ENCODE data around the gene ANKHD1. TPM values are rescaled to one million over a fixed set of nuclear protein-coding genes. Genes with fewer than 3 reads are reported as not detected.
"Not testable (repeated sequence)": the region's sequence is repeated elsewhere in the genome, so short reads cannot be mapped to it uniquely, and the experiment has no call there.

ANKHD1 gene
- total and polyA plus RNA-seq, 8 donors = 104 to 148 (median 136) TPM

DNA sequence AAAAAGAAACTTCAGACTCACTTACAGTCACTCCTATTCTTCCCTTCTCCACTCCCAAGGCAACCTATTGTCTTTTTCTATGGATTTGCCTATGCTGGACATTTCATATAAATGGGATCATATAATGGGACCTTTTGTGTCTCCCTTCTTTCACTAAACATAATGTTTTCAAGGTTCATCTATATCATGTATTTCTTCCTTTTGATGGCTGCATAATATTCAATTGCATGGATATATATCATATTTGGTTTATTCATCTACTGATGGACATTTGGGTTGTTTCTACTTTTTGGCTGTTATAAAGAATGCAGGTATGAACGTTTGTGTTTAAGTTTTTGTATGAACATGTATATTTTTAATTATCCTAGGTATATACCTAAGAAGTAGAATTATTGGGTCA is 30.6 kb downstream of the ANKHD1 start:
- Histone ChIP-seq H3K36me3 (peaks cover 0 to 20% of the 10 kb centered on the region in 2 donors), H3K27ac (no peak overlapping the region), H3K4me3 (no peak overlapping the region), H3K4me1 (no peaks in the 10 kb centered on the region), H3K9me3 (no peaks in the 10 kb centered on the region), H3K27me3 (no peaks in the 10 kb centered on the region)
- no peak for ATAC-seq
- no peak for DNase-seq
- intact Hi-C loops (cut with DNase I) = no loop called here
- TF ChIP-seq, protein P1, sequence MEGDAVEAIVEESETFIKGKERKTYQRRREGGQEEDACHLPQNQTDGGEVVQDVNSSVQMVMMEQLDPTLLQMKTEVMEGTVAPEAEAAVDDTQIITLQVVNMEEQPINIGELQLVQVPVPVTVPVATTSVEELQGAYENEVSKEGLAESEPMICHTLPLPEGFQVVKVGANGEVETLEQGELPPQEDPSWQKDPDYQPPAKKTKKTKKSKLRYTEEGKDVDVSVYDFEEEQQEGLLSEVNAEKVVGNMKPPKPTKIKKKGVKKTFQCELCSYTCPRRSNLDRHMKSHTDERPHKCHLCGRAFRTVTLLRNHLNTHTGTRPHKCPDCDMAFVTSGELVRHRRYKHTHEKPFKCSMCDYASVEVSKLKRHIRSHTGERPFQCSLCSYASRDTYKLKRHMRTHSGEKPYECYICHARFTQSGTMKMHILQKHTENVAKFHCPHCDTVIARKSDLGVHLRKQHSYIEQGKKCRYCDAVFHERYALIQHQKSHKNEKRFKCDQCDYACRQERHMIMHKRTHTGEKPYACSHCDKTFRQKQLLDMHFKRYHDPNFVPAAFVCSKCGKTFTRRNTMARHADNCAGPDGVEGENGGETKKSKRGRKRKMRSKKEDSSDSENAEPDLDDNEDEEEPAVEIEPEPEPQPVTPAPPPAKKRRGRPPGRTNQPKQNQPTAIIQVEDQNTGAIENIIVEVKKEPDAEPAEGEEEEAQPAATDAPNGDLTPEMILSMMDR (IDR thresholded peaks at IDR 0.05) = no peak

DNA sequence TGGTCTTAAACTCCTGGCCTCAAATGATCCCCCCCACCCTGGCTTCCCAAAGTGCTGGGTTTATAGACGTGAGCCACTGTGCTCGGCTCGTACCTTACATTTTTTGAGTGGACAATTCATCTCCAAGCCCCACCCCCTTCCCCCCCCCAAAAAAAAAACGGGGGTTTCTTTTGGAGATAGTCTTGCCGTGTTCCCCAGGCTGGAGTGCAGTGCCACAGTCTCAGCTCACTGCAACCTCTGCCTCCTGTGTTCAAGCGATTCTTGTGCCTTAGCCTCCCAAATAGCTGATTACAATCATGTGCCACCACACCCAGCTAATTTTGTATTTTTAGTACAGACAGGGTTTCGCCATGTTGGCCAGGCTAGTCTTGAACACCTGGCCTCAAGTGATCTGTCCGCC is 31.3 kb downstream of the ANKHD1 start:
- no peaks in the 10 kb centered on the region for H3K27me3 ChIP-seq
- ATAC-seq = no peak
- H3K27ac ChIP-seq = no peak overlapping the region
- DNase-seq = no peak
- H3K36me3 ChIP-seq = peaks cover 0 to 27% of the 10 kb centered on the region in 2 donors
- TF ChIP-seq, protein P1 (IDR thresholded peaks at IDR 0.05) = no peak
- H3K4me3 ChIP-seq = no peak overlapping the region
- no peaks in the 10 kb centered on the region for H3K9me3 ChIP-seq
- no peaks in the 10 kb centered on the region for H3K4me1 ChIP-seq
- intact Hi-C loops (cut with DNase I) = no loop called here

DNA sequence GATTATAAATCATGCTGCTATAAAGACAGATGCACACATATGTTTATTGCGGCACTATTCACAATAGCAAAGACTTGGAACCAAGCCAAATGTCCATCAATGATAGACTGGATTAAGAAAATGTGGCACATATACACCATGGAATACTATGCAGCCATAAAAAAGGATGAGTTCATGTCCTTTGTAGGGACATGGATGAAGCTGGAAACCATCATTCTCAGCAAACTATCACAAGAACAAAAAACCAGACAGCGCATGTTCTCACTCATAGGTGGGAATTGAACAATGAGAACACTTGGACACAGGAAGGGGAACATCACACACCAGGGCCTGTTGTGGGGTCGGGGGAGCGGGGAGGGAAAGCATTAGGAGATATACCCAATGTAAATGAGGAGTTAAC is 55.7 kb downstream of the ANKHD1 start:
- H3K36me3 ChIP-seq = peaks cover 0 to 53% of the 10 kb centered on the region in 2 donors
- H3K27ac ChIP-seq = not testable (repeated sequence)

DNA sequence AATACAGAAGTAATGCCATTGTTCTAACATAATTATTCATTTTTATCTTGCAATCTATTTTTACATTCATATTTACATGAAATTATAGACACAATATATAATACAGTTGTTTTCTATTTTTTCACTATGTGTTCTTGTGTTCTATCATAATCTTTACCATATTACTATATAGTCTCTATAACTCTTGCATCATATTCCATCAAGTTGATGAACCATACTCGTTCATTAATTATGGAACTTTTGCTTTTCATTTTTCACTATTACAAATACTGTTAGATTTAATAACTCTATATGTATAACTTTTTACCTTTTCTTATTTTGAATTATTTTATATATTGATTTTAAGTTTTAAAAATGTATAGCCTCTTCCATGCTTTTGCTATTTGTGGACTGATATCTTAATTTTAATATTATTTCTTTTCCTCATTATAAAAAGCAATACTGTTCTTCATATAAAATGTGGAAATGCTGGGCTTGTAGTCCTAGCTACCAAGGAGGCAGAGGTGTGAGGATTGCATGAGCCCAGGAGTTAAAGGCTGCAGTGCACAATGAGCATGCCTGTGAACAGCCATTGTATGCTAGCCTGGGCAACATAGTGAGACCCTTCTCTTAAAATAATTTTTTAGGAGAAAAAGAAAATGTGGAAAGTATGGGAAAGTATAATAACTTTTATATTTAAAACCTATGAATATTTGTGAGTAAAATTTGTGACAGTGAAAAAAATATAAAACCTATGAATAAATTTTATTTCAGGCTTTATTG is 65.5 kb downstream of the ANKHD1 start:
- Histone ChIP-seq H3K4me3 (no peak overlapping the region), H3K9me3 (no peaks in the 10 kb centered on the region), H3K4me1 (no peaks in the 10 kb centered on the region), H3K36me3 (peaks cover 0 to 66% of the 10 kb centered on the region in 2 donors), H3K27me3 (no peaks in the 10 kb centered on the region), H3K27ac (no peak overlapping the region)
- no peak for DNase-seq
- no peak for ATAC-seq
- TF ChIP-seq, protein P1 (IDR thresholded peaks at IDR 0.05) = no peak
- intact Hi-C loops (cut with DNase I) = no loop called here

More for the DNA sequence above, 55.7 kb downstream of the ANKHD1 start:
- ATAC-seq; DNase-seq; intact Hi-C loops (cut with DNase I); H3K27me3 ChIP-seq; H3K4me3 ChIP-seq; H3K9me3 ChIP-seq; H3K4me1 ChIP-seq: not testable (repeated sequence)

DNA sequence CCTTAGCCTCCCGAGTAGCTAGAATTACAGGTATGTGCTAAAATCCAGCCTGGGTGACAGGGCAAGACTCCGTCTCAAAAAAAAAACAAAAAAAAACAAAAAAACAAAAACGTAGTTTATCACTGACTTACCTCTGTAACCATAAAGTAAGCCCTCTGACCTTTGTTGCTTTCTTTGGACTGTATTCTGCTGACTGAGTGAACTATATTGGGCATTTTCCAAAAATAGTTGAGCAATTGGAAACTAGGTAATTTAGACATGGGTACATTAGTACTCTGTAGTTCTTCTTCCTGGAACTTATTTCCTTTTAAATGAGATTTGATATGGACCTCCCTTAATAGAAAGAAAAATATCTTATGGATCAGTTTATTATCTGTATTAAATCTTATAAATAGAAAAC is 66.6 kb downstream of the ANKHD1 start:
- TF ChIP-seq, protein P1 (IDR thresholded peaks at IDR 0.05) = no peak
- no peaks in the 10 kb centered on the region for H3K4me1 ChIP-seq
- no peaks in the 10 kb centered on the region for H3K27me3 ChIP-seq
- ATAC-seq = peak; percentile 72
- no peak overlapping the region for H3K4me3 ChIP-seq
- intact Hi-C loops (cut with DNase I) = no loop called here
- DNase-seq = no peak
- peaks cover 0 to 65% of the 10 kb centered on the region in 2 donors for H3K36me3 ChIP-seq
- H3K9me3 ChIP-seq = no peaks in the 10 kb centered on the region
- no peak overlapping the region for H3K27ac ChIP-seq

DNA sequence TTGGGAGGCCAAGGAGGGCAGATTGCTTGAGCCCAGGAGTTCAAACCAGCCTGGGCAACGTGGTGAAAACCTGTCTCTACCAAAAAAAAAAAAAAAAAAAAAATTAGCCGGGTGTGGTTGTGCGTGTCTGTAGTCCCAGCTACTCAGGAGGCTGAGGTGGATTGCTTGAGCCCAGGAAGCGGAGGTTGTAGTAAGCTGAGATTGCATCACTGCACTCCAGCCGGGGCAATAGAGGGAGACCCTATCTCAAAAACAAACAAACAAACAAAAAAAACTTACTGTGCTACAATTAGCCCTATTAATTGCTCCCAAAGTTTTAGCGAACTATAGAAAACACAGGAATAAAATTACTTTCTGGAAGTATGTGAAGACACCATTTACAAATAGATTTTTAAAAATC is 67.6 kb downstream of the ANKHD1 start:
- H3K4me3 ChIP-seq = no peak overlapping the region
- intact Hi-C loops (cut with DNase I) = no loop called here
- H3K36me3 ChIP-seq = peaks cover 0 to 65% of the 10 kb centered on the region in 2 donors
- DNase-seq (no peak), ATAC-seq (no peak)
- H3K4me1 ChIP-seq = no peaks in the 10 kb centered on the region
- H3K27me3 ChIP-seq = no peaks in the 10 kb centered on the region
- H3K9me3 ChIP-seq = no peaks in the 10 kb centered on the region
- H3K27ac ChIP-seq = no peak overlapping the region
- TF ChIP-seq, protein P1 (IDR thresholded peaks at IDR 0.05) = no peak

Measured in left lung (tissue), 10 donors.